ENCODE data around the gene U2AF1L4.

- TF ChIP-seq CTCF (IDR thresholded peaks at IDR 0.05) (no peak), POLR2A (IDR thresholded peaks at IDR 0.05) (no peak)
Measured at GRCh38 chr19:35764432-35765315, 19.5 kb upstream of the U2AF1L4 start.

All from body of pancreas (tissue), 4 donors.